ENCODE results near the gene CDH22.

DNA sequence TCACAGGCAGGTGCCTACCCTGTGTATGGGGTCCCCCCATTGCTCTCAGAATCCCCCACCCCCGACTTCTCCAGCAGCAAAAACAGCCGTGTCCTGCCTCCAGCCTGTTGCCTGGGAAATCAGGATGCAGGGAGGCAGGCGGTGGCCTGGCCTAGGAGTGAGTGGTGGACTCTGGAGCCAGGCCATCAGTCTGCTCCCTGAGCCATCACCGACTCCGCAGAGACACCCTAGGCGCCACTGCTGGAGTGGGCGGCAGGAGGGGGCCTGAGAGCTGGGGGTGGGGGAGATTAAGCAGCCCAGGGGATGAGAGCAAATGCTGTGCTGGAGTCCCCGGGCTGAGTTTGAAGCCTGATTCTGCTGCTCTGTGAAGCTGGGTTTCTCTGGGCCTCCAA is 97.0 kb downstream of the CDH22 start:
- no peak for TF ChIP-seq RCOR1 (IDR thresholded peaks at IDR 0.05; ENCODE audit: borderline replicate concordance in 1 of 2, low read depth in 2 of 2, low read length in 2 of 2)
- no peak for TF ChIP-seq POLR2A (conservative IDR thresholded peaks at IDR 0.05)
- TF ChIP-seq CHD2 (IDR thresholded peaks at IDR 0.05; ENCODE audit: low read depth, low read length), result no peak
- TF ChIP-seq NCOA2 (IDR thresholded peaks at IDR 0.05; ENCODE audit: partially characterized antibody in 2 of 2), result no peak
- no peak for TF ChIP-seq EP300 (IDR thresholded peaks at IDR 0.05; ENCODE audit: low read length)
- TF ChIP-seq, protein P1, sequence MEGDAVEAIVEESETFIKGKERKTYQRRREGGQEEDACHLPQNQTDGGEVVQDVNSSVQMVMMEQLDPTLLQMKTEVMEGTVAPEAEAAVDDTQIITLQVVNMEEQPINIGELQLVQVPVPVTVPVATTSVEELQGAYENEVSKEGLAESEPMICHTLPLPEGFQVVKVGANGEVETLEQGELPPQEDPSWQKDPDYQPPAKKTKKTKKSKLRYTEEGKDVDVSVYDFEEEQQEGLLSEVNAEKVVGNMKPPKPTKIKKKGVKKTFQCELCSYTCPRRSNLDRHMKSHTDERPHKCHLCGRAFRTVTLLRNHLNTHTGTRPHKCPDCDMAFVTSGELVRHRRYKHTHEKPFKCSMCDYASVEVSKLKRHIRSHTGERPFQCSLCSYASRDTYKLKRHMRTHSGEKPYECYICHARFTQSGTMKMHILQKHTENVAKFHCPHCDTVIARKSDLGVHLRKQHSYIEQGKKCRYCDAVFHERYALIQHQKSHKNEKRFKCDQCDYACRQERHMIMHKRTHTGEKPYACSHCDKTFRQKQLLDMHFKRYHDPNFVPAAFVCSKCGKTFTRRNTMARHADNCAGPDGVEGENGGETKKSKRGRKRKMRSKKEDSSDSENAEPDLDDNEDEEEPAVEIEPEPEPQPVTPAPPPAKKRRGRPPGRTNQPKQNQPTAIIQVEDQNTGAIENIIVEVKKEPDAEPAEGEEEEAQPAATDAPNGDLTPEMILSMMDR (IDR thresholded peaks at IDR 0.05 in 2 of 3, conservative IDR thresholded peaks at IDR 0.05 in 1 of 3; ENCODE audit: insufficient read depth in 2 of 3, low read depth in 1 of 3, low read length in 3 of 3), result no peak
- no peak for TF ChIP-seq RBM39 (optimal IDR thresholded peaks at IDR 0.05; ENCODE audit: low read depth, low read length)
- TF ChIP-seq ATF1 (CRISPR knock-in tag; IDR thresholded peaks at IDR 0.05), result no peak
- TF ChIP-seq ATF1 (tag; IDR thresholded peaks at IDR 0.05), result no peak
- no peak for TF ChIP-seq RAD21 (CRISPR knock-in tag; conservative IDR thresholded peaks at IDR 0.05 in 1 of 2, IDR thresholded peaks at IDR 0.05 in 1 of 2)
- TF ChIP-seq EGR1 (conservative IDR thresholded peaks at IDR 0.05), result no peak
- TF ChIP-seq SP1 (CRISPR knock-in tag; IDR thresholded peaks at IDR 0.05), result no peak
- no peak for TF ChIP-seq TRIM28 (IDR thresholded peaks at IDR 0.05)
- no peak for TF ChIP-seq HDGF (IDR thresholded peaks at IDR 0.05)
